DMS53 treated with DMSO at 0.1 percent for 48 hours (cell line): Measurements from ENCODE around the gene NAALAD2.
"Not testable (repeated sequence)": the region's sequence is repeated elsewhere in the genome, so short reads cannot be mapped to it uniquely, and the experiment has no call there.

Experiments used
- DNase-seq: peaks from one replicate; lab custom pipeline; 2025; ENCODE audit not compliant: unreplicated experiment; lab: John Stamatoyannopoulos, UW

The NAALAD2 gene

DNA sequence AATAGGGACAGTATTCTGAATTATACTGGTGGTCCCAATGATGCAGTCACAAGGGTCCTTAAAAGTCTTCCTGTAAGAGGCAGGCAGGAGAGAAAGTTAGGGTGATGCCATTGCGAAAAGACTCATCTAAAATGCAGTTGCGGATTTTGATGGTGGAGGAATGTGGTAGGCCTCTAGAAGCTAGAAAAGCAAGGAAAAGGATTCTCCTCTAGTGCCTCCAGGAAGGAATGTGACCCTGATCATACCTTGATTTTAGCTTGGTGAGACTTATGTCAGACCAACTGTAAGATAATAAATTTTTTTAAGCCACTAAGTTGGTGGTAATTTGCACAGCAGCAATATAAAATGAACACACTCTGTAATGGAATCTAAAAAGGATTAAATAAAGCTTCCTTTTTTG is 54.5 kb downstream of the NAALAD2 start:
- no peak for DNase-seq

GRCh38 chr11:90192869-90193582 is 58.6 kb downstream of the NAALAD2 start:
- no peak for DNase-seq

DNA sequence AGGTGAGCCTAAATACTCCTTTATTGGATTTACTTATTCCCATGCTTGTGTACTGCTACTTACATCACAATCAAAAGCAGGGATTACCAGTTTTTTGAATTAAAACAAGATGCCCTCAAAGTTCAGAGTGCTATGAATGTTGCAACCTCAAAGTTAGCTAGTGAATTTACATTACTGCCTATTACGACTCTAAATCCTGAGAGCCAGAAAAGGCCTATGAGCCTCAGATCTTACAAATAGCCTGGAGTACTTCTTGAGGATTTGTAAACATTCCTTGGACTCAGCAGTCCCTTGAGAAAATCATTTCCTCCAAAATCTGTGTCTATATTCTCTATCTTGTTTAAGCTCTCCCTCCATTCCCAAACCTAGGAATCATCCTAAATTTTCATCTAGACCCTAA is 62.9 kb downstream of the NAALAD2 start:
- DNase-seq, result no peak

GRCh38 chr11:90202342-90202741 is 67.9 kb downstream of the NAALAD2 start:
- no peak for DNase-seq

DNA sequence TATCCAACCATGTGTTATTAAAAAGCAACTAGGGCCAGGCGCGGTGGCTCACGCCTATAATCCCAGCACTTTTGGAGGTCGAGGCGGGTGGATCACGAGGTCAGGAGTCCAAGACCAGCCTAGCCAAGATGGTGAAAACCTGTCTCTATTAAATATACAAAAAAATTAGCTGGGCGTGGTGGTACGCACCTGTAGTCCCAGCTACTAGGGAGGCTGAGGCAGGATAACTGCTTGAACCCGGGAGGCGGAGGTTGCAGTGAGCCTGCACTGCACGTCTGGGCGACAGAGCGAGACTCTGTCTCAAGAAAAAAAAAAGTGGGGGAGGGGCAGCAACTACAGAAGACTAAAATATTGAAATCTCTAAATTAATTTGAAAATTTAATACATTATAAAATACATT is 69.9 kb downstream of the NAALAD2 start:
- DNase-seq, result no peak

- DNase-seq, result peak; percentile 78
These were observed 70.6 kb downstream of the NAALAD2 start for GRCh38 chr11:90204832-90205646.

GRCh38 chr11:90207992-90208391 is 73.5 kb downstream of the NAALAD2 start:
- not testable (repeated sequence) for DNase-seq

- no peak for DNase-seq
These were observed 74.4 kb downstream of the NAALAD2 start for GRCh38 chr11:90208857-90209256.

DNA sequence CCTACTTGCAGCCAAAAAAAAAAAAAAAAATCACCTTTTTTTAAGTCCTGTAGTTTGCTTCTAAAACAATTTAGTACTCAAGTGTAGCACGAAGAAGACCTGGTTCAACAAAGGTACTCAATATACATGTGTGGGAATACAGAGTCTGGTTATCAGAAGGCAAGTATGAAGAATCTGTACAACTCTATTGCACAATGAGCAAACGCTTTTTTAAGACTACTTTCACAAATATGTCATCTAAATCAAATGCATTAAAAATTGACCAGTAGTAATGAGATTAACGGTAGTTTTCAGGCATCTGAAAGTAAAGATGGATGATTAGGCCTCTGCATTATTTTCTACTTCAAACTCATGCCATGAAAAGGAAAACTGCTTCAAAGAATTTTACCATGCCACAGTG is 78.9 kb downstream of the NAALAD2 start:
- DNase-seq, result no peak

DNA sequence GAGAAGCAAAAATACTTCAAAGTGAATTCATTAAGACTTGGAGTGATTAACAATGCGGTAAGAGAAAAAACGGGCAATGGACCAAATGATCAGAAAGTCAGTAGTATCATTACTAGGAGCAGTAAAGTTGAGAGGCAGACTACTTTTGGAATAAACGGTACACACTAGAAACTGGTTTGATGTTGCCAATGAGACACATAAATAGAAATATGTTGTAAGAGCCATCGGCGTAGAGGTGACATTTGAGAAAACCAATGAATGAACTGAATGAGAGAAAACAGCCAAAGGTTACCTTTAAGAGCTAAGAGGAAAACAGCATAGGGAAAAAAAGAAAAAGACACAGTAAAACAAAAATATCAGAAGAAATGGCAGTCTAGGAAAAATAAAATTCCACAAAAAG is 82.1 kb downstream of the NAALAD2 start:
- no peak for DNase-seq

GRCh38 chr11:90218606-90219005 is 84.1 kb downstream of the NAALAD2 start:
- DNase-seq, result no peak

DNA sequence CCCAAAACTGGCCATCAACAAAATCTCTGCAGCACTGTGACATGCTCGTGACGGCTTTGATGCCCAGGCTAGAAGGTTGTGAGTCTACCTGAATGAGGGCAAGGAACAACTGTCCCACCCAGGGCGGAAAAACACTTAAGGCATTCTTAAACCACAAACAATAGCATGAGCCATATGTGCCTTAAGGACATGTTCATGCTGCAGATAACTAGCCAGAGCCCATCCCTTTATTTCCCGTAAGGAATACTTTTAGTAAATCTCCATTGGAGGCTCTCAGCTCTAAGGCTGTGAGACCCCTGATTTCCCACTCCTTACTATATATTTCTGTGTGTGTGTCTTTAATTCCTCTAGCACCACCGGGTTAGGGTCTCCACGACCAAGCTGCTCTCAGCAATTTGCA is 85.0 kb downstream of the NAALAD2 start:
- no peak for DNase-seq

GRCh38 chr11:90220391-90220790 is 85.9 kb downstream of the NAALAD2 start:
- no peak for DNase-seq

DNA sequence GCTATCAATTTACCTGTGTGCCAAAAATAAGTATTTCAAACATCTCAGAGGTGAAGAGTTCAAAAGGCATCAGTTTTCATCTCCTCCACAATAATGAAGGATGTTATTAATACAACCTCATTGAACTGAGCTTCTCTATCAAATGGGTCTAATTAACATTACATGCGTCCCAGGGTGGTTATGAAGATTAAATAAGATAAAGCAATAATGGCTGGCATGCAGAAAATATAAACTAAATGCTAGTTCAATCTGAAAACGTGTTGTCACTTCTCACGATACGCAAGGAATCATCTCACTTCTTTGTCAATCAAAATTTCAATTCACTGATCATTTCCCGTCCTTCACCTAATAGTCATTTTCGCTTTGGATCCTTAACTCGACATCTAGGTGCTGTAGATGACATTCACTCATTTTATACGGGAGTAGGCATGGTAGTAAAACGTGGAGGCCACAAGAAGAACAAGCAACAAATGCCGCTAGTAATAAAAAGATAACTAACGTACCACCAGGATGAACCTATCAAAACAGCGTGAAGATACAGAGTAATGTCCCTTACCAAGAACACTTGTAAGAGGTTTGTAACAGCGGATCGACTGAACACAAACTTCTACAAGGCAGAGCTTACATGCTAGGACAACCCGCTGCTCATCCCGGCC is 87.5 kb downstream of the NAALAD2 start:
- DNase-seq, result no peak

- peak; percentile 84 for DNase-seq
These were observed 88.2 kb downstream of the NAALAD2 start, which contains the start of gene CHORDC1 for GRCh38 chr11:90222459-90223247. CHORDC1 (minus strand) TSS chr11:90223049; CDS start chr11:90222954, 95 bp downstream.

DNA sequence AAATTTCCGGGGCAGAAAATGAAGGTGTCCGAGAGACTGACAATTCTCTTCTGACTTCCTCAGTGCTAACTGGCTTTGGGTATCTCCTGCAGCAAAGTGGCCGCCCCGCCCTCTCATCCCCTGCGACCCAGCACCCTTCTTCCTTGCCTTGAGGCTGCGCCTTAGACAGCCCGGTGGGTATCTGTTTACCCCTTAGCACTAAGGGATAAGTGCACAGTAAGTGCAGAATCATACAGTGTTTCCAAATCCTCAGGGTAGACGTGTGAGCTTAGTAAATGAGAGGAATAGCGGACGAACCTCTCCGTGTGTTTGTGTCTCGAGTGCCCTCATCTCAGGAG is 88.8 kb downstream of the NAALAD2 start:
- no peak for DNase-seq

- no peak for DNase-seq
These were observed 93.6 kb downstream of the NAALAD2 start for GRCh38 chr11:90228056-90228455.

- DNase-seq, result no peak
These were observed 95.3 kb downstream of the NAALAD2 start for GRCh38 chr11:90229791-90230190.

DNA sequence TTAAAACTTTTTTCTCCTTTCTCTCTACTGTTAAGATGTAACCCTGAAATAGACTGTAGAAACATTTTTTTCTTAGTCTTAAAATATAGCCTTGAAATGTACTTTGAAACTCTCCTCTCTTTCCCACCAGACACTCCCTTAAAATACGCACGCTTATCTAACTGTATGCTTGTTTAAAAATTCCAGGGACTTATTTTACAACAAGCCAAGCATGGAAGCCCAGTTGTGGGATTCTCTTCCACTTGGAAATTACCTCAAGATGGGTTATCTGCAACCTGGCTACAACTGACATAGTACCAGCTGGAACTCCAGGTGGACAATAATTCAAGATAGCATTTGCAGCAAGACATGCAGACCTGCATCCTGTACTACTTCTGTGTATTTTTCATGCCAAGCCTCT is 100.5 kb downstream of the NAALAD2 start:
- no peak for DNase-seq

DNA sequence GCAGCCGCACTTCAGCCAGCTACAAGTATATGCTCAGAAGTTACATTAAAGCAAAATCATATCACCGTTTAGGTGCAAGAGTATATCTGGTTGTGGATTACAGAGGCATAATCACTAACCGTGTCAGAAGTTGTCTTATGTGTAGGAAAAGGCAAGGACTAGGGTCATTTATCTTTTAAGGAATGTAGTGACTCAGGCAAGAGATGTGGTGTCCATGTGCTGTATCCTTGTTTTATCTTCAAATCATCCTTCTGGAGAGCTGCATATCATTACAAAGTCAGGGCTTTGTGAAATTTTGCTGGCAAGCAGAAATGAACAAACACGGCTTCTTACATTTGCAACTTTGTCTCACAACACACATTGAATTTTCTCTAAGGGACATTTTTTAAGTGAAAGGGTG is 101.1 kb downstream of the NAALAD2 start:
- no peak for DNase-seq

GRCh38 chr11:90237004-90237403 is 102.5 kb downstream of the NAALAD2 start:
- DNase-seq, result no peak
